AG09319 (cell line): ENCODE measurements around the gene NR2F2.

ENCODE experiments used
- DNase-seq: peaks from one replicate; pipeline ENCODE4 v3.0.0-alpha.2; 2010; ENCODE audit warnings: low read depth; ENCODE audit errors: extremely low read depth
- CTCF ChIP-seq: IDR thresholded peaks from 2 replicates; pipeline ENCODE4 v1.5.1; 2011; ENCODE audit warnings: low read depth, mild to moderate bottlenecking, inconsistent platforms, low read length, moderate library complexity

Gene NR2F2

GRCh38 chr15:96365781-96366525 lies 35.5 kb downstream of the NR2F2 start:
- TF ChIP-seq CTCF: no peak
- no peak for DNase-seq

- no peak for DNase-seq
- no peak for TF ChIP-seq CTCF
Measured at GRCh38 chr15:96366526-96366877, 36.0 kb downstream of the NR2F2 start.

DNA sequence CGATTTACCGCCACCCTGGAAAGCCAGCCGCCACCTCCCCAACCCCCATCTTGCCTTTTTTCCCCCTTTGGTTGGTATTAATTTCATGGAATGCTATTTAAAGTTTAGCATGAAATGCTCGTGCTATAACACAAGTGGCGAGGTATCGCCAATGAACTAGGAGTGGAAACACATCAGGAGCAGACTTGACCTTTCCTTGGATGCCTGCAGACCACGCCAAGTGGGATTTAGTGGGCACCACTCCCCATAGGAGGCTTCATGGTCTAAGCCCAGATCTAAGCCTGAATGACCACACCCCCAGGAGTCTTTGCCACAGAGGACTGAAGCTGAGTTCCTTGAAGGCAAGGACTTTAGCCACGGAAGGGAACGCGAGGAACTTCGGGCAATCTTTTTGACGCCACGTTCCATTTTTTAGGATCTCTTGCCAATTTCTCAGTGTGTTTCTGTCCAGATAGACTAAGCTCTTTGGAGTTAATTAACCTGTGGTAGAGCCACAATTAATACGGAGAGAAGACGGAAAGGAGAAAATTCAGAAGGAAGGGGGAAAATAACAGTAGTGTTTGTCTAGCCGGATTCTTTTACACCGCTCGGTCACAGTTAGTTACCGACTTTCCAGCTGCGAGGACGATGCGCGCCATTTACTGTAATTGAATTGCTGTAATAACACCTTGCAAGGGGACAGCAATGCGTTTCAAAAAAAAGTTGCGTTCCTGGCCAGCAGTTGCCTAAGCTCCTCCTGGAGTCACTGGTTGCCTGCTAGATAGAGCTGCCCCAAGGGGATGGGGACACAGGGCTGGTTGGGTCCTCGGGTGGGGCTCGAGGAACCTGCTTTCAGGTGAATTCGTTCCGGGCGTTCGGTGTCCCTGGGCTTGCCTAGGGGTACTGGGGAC lies 37.1 kb downstream of the NR2F2 start:
- TF ChIP-seq CTCF: no peak
- DNase-seq: no peak

- TF ChIP-seq CTCF: no peak
- no peak for DNase-seq
Measured at GRCh38 chr15:96369351-96369750, 38.9 kb downstream of the NR2F2 start.

GRCh38 chr15:96369825-96370621 lies 39.5 kb downstream of the NR2F2 start:
- no peak for DNase-seq
- no peak for TF ChIP-seq CTCF

- DNase-seq: no peak
- TF ChIP-seq CTCF: no peak
Measured at GRCh38 chr15:96372554-96372953, 42.1 kb downstream of the NR2F2 start.
